Measurements from ENCODE around the gene EML6. TPM values are rescaled to one million over a fixed set of nuclear protein-coding genes. Genes with fewer than 3 reads are reported as not detected.

EML6 gene
- total RNA-seq, 3 donors from 2014 or later (not counting 1 experiment from before 2014, with no cell fraction given): 1.7 to 3.2 (median 2.4) TPM

- Histone ChIP-seq H3K27me3 (ENCODE audit: control insufficient read depth, insufficient read depth, low read length) (no peaks in the 10 kb centered on the region), H3K4me1 (ENCODE audit: control insufficient read depth, insufficient read depth, low read length) (peaks cover 28% of the 10 kb centered on the region), H3K4me3 (ENCODE audit: low read length) (no peak overlapping the region), H3K27ac (ENCODE audit: low read length) (no peak overlapping the region), H3K9me3 (ENCODE audit: control insufficient read depth, insufficient read depth, low read length) (no peaks in the 10 kb centered on the region), H3K36me3 (ENCODE audit: control insufficient read depth, insufficient read depth, low read length) (no peaks in the 10 kb centered on the region)
- DNase-seq: no peak
- 93% methylated on average over 11 of the region's 11 CpGs for WGBS (ENCODE audit: insufficient coverage)
- TF ChIP-seq CTCF (IDR thresholded peaks at IDR 0.05): no peak
- no peak for ATAC-seq
- H3K27me3 Mint-ChIP-seq (ENCODE audit: low read depth in 2 of 2): no peaks in the 10 kb centered on the region
- no peaks in the 10 kb centered on the region for H3K9me3 Mint-ChIP-seq
- H3K27ac Mint-ChIP-seq: no peak overlapping the region
- peaks cover 33 to 38% of the 10 kb centered on the region in 2 donors for H3K4me1 Mint-ChIP-seq
- no peak overlapping the region for H3K4me3 Mint-ChIP-seq
- H3K36me3 Mint-ChIP-seq: no peaks in the 10 kb centered on the region
- intact Hi-C loops (cut with micrococcal nuclease): no loop called here
Measured at GRCh38 chr2:54947136-54947535, 223.7 kb downstream of the EML6 start.

- WGBS (ENCODE audit: insufficient coverage): 92% methylated on average over 9 of the region's 9 CpGs
- Histone ChIP-seq H3K4me1 (ENCODE audit: control insufficient read depth, insufficient read depth, low read length) (peaks cover 23% of the 10 kb centered on the region), H3K27ac (ENCODE audit: low read length) (no peak overlapping the region), H3K36me3 (ENCODE audit: control insufficient read depth, insufficient read depth, low read length) (no peaks in the 10 kb centered on the region), H3K27me3 (ENCODE audit: control insufficient read depth, insufficient read depth, low read length) (no peaks in the 10 kb centered on the region), H3K9me3 (ENCODE audit: control insufficient read depth, insufficient read depth, low read length) (no peaks in the 10 kb centered on the region), H3K4me3 (ENCODE audit: low read length) (no peak overlapping the region)
- no peak for DNase-seq
- Mint-ChIP-seq H3K27me3 (ENCODE audit: low read depth in 2 of 2) (no peaks in the 10 kb centered on the region), H3K27ac (no peak overlapping the region), H3K4me1 (peaks cover 33 to 38% of the 10 kb centered on the region in 2 donors), H3K4me3 (no peak overlapping the region), H3K36me3 (no peaks in the 10 kb centered on the region), H3K9me3 (no peaks in the 10 kb centered on the region)
- no peak for ATAC-seq
- no peak for TF ChIP-seq CTCF (IDR thresholded peaks at IDR 0.05)
- intact Hi-C loops (cut with micrococcal nuclease): no loop called here
Measured at GRCh38 chr2:54947646-54948045, 224.2 kb downstream of the EML6 start.

- H3K36me3 Mint-ChIP-seq: no peaks in the 10 kb centered on the region
- H3K4me3 Mint-ChIP-seq: no peak overlapping the region
- ATAC-seq (no peak), DNase-seq (no peak)
- no peaks in the 10 kb centered on the region for H3K9me3 ChIP-seq (ENCODE audit: control insufficient read depth, insufficient read depth, low read length)
- no peak for TF ChIP-seq CTCF (IDR thresholded peaks at IDR 0.05)
- H3K27ac Mint-ChIP-seq: no peak overlapping the region
- no peaks in the 10 kb centered on the region for H3K27me3 ChIP-seq (ENCODE audit: control insufficient read depth, insufficient read depth, low read length)
- H3K4me1 Mint-ChIP-seq: peaks cover 37 to 40% of the 10 kb centered on the region in 2 donors
- H3K27ac ChIP-seq (ENCODE audit: low read length): no peak overlapping the region
- no peaks in the 10 kb centered on the region for H3K9me3 Mint-ChIP-seq
- no peak overlapping the region for H3K4me3 ChIP-seq (ENCODE audit: low read length)
- no peaks in the 10 kb centered on the region for H3K36me3 ChIP-seq (ENCODE audit: control insufficient read depth, insufficient read depth, low read length)
- H3K4me1 ChIP-seq (ENCODE audit: control insufficient read depth, insufficient read depth, low read length): peaks cover 18% of the 10 kb centered on the region
- WGBS (ENCODE audit: insufficient coverage): 91% methylated on average over 11 of the region's 12 CpGs
- intact Hi-C loops (cut with micrococcal nuclease): no loop called here
- H3K27me3 Mint-ChIP-seq (ENCODE audit: low read depth in 2 of 2): no peaks in the 10 kb centered on the region
Measured at GRCh38 chr2:54948120-54948519, 224.7 kb downstream of the EML6 start.

GRCh38 chr2:54949431-54949830, 226.0 kb downstream of the EML6 start:
- intact Hi-C loops (cut with micrococcal nuclease): no loop called here
- peaks cover 11% of the 10 kb centered on the region for H3K4me1 ChIP-seq (ENCODE audit: control insufficient read depth, insufficient read depth, low read length)
- 96% methylated on average over 6 of the region's 6 CpGs for WGBS (ENCODE audit: insufficient coverage)
- H3K27me3 ChIP-seq (ENCODE audit: control insufficient read depth, insufficient read depth, low read length): no peaks in the 10 kb centered on the region
- Mint-ChIP-seq H3K9me3 (no peaks in the 10 kb centered on the region), H3K4me3 (no peak overlapping the region), H3K27ac (peak overlapping the region in 1 of 2 donors; percentile 52), H3K4me1 (peaks cover 40 to 43% of the 10 kb centered on the region in 2 donors), H3K27me3 (ENCODE audit: low read depth in 2 of 2) (no peaks in the 10 kb centered on the region), H3K36me3 (no peaks in the 10 kb centered on the region)
- no peak overlapping the region for H3K27ac ChIP-seq (ENCODE audit: low read length)
- H3K9me3 ChIP-seq (ENCODE audit: control insufficient read depth, insufficient read depth, low read length): no peaks in the 10 kb centered on the region
- no peak for DNase-seq
- H3K4me3 ChIP-seq (ENCODE audit: low read length): no peak overlapping the region
- no peak for TF ChIP-seq CTCF (IDR thresholded peaks at IDR 0.05)
- ATAC-seq: no peak
- no peaks in the 10 kb centered on the region for H3K36me3 ChIP-seq (ENCODE audit: control insufficient read depth, insufficient read depth, low read length)
